K562 (cell line): ENCODE data around the gene UFL1. TPM values are rescaled to one million over a fixed set of nuclear protein-coding genes. Genes with fewer than 3 reads are reported as not detected.
A peak's percentile ranks its signal among the peaks of the same experiment; 100 is the strongest.

Experiments
- ARID1B ChIP-seq: fragments of 450-650 bp; IDR thresholded peaks from 2 replicates; pipeline ENCODE4 v1.6.1; 2016; ENCODE audit warnings: antibody characterized with exemption, mild to moderate bottlenecking, inconsistent platforms
- CC2D1A ChIP-seq: fragments of 450-650 bp; IDR thresholded peaks from 2 replicates; pipeline ENCODE4 v1.6.1; 2017; ENCODE audit warnings: mild to moderate bottlenecking
- E2F6 ChIP-seq, 2 experiments: IDR thresholded peaks; 2 replicates each; pipeline ENCODE4 v1.6.1; 2011; ENCODE audit warnings: borderline replicate concordance in 1 of 2, control low read depth in 1 of 2, low read depth in 1 of 2, low read length in 1 of 2, mild to moderate bottlenecking in 1 of 2, mixed read lengths in 1 of 2, moderate library complexity in 1 of 2; ENCODE audit not compliant: insufficient read depth in 1 of 2, insufficient read length in 1 of 2, poor library complexity in 1 of 2, severe bottlenecking in 1 of 2; ENCODE audit errors: extremely low read depth in 1 of 2
- GATAD2B ChIP-seq: fragments of 450-650 bp; IDR thresholded peaks from 2 replicates; pipeline ENCODE4 v1.6.1; 2017; ENCODE audit warnings: mild to moderate bottlenecking, borderline replicate concordance
- GMEB1 ChIP-seq: fragments of 250-450 bp; sonication (Bioruptor Pico); IDR thresholded peaks from 2 replicates; pipeline ENCODE4 v1.4.0; 2020; ENCODE audit warnings: mild to moderate bottlenecking
- NONO ChIP-seq, 2 experiments: fragments of 200-400 bp in 1 of 2; fragments of 450-650 bp in 1 of 2; formaldehyde crosslinking in 1 of 2; IDR thresholded peaks; 2 replicates each; pipeline ENCODE4 v1.6.1; 2017; ENCODE audit warnings: low read depth in 2 of 2, mild to moderate bottlenecking in 2 of 2, moderate library complexity in 2 of 2, low read length in 1 of 2
- SMC3 ChIP-seq: conservative IDR thresholded peaks from 2 replicates; pipeline ENCODE4 v1.6.1; 2011; ENCODE audit warnings: low read depth, low read length, improper control_type of control experiment; ENCODE audit not compliant: insufficient read depth
- ZFP91 ChIP-seq: sonication (generic); formaldehyde crosslinking; IDR thresholded peaks from 2 replicates; pipeline ENCODE4 v1.8.0; 2022; ENCODE audit warnings: mild to moderate bottlenecking, missing genetic modification reagents
- ZNF23 ChIP-seq: fragments of 250-450 bp; sonication (Bioruptor Pico); IDR thresholded peaks from 2 replicates; pipeline ENCODE4 v1.4.0; 2020; ENCODE audit warnings: mild to moderate bottlenecking
- ZNF77 ChIP-seq: fragments of 250-450 bp; sonication (Bioruptor Pico); IDR thresholded peaks from 2 replicates; pipeline ENCODE4 v1.5.0; 2020
- polyA plus RNA-seq, 8 experiments: library from polyadenylated mRNA; depleted of rRNA in 4 of 8; stranded (reverse) in 5 of 8; unstranded in 3 of 8; fragments of >200 nt; fragmentation: Nextera tagmentation in 2 of 8; fragmentation: Illumina TruSeq in 1 of 8; extraction: Ambion mirVana in 2 of 8; extraction: Trizol in 1 of 8; gene quantifications; 2 replicates each; pipeline versions ENCODE4 v1.2.1 to v1.2.3, GENCODE V29; 2011 to 2014; ENCODE audit warnings: inconsistent platforms in 1 of 8, missing spikeins in 1 of 8
- total RNA-seq, 7 experiments: library from RNA; depleted of rRNA in 6 of 7; stranded (reverse); fragments of >200 nt in 6 of 7; fragmentation: Illumina TruSeq in 2 of 7; extraction: Trizol in 2 of 7; gene quantifications; 2 replicates each; pipeline versions ENCODE4 v1.2.1 to v1.2.3, GENCODE V29; 2011 to 2021; ENCODE audit warnings: low replicate concordance in 1 of 7
- TF ChIP-seq, protein P1 (sequence below): fragments of 450-650 bp; IDR thresholded peaks from 2 replicates; pipeline ENCODE4 v1.6.1; 2016; ENCODE audit warnings: missing biosample characterization, missing genetic modification characterization

UFL1 gene
- total and polyA plus RNA-seq, 9 of the 15 experiments (the other 6 are each of a cell fraction or from before 2014, with no cell fraction given): 10.9 to 23.1 (median 18.3) TPM

- TF ChIP-seq, protein P1, sequence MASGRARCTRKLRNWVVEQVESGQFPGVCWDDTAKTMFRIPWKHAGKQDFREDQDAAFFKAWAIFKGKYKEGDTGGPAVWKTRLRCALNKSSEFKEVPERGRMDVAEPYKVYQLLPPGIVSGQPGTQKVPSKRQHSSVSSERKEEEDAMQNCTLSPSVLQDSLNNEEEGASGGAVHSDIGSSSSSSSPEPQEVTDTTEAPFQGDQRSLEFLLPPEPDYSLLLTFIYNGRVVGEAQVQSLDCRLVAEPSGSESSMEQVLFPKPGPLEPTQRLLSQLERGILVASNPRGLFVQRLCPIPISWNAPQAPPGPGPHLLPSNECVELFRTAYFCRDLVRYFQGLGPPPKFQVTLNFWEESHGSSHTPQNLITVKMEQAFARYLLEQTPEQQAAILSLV (tag): peak; percentile 53; the same call in 1 of the 2 replicates
- TF ChIP-seq ZNF77 (CRISPR knock-in tag) (no peak), GMEB1 (CRISPR knock-in tag) (no peak), SMC3 (no peak), GATAD2B (no peak), ZNF23 (CRISPR knock-in tag) (no peak), E2F6 (IDR thresholded peaks at IDR 0.05; ENCODE audit: borderline replicate concordance in 1 of 2, extremely low read depth in 1 of 2, insufficient read depth in 1 of 2, insufficient read length in 1 of 2, low read depth in 1 of 2, low read length in 1 of 2, poor library complexity in 1 of 2, severe bottlenecking in 1 of 2) (no peak), ARID1B (peak; percentile 47), CC2D1A (no peak), NONO (IDR thresholded peaks at IDR 0.05; ENCODE audit: low read depth in 2 of 2, low read length in 1 of 2) (no peak), ZFP91 (CRISPR knock-in tag) (no peak)
Measured at GRCh38 chr6:96520171-96521115, 1.2 kb upstream of the UFL1 start (continued).
